Fibroblast of lung (primary cell): Measurements from ENCODE around the gene FIP1L1.

Experiments used
- EZH2 ChIP-seq: IDR thresholded peaks from 2 replicates; pipeline ENCODE4 v1.5.1; 2012; ENCODE audit warnings: low read length, control low read depth, mild to moderate bottlenecking; ENCODE audit errors: missing control alignments
- TF ChIP-seq, protein P1 (sequence below), 2 donors: IDR thresholded peaks in 1 of 2; conservative IDR thresholded peaks in 1 of 2; 1 replicate in 1 of 2; 2 replicates in 1 of 2; pipeline ENCODE4 v1.5.1; 2011 to 2012; ENCODE audit warnings: low read length in 2 of 2, control low read depth in 1 of 2, inconsistent platforms in 1 of 2, low read depth in 1 of 2, mild to moderate bottlenecking in 1 of 2

- TF ChIP-seq, protein P1, sequence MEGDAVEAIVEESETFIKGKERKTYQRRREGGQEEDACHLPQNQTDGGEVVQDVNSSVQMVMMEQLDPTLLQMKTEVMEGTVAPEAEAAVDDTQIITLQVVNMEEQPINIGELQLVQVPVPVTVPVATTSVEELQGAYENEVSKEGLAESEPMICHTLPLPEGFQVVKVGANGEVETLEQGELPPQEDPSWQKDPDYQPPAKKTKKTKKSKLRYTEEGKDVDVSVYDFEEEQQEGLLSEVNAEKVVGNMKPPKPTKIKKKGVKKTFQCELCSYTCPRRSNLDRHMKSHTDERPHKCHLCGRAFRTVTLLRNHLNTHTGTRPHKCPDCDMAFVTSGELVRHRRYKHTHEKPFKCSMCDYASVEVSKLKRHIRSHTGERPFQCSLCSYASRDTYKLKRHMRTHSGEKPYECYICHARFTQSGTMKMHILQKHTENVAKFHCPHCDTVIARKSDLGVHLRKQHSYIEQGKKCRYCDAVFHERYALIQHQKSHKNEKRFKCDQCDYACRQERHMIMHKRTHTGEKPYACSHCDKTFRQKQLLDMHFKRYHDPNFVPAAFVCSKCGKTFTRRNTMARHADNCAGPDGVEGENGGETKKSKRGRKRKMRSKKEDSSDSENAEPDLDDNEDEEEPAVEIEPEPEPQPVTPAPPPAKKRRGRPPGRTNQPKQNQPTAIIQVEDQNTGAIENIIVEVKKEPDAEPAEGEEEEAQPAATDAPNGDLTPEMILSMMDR (conservative IDR thresholded peaks at IDR 0.05 in 1 of 2, IDR thresholded peaks at IDR 0.05 in 1 of 2; ENCODE audit: low read depth in 1 of 2, low read length in 2 of 2): no peak
- no peak for TF ChIP-seq EZH2
These were observed 49.9 kb downstream of the FIP1L1 start for GRCh38 chr4:53427366-53427765.
